ENCODE measurements around the gene FAAP20.

The FAAP20 gene

DNA sequence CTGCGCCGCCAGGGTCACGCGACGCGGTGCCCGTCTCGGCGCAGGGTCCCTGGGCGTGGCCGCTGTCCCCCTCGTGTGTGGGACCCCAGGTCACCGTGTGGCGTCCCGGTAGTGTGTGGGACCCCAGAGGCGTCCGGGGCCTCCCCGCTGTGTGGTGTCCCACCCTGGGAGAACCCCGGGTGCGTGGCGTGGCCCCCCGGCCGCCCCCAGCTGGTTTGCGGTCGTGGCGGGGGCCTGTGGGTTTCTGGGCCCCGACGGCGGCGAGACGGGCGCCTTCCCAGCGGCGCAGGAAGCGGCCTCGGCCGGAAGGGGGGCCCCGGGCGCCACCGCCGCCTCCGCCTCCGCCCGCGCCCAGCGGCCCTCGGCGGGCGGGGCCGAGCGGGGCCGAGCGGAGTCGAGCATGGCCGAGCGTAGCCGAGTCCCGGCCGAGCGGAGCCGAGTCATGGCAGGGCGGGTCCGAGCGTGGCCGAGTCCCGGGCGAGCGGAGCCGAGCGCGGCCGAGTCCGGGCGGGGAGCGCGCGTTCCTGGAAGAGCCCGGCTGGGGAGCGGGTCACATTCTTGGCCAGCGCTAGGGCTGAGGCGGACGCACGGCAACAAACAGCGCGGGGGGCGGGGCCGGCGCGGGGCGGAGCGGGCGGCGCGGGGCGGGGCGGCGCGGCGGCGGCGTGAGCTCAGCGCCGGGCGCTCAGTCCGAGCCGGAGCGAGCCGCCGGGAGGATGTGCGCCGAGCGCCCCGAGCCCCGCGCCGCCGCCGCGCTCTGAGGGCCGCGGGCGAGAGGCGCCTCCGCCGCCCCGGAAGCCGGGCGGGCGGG is 33.0 kb upstream of the FAAP20 start:
- Histone ChIP-seq H3K27ac (ENCODE audit: low read length) (no peak overlapping the region), H3K9me3 (ENCODE audit: insufficient read depth, low read length, severe bottlenecking) (no peaks in the 10 kb centered on the region), H3K4me1 (ENCODE audit: insufficient read depth, low read length) (peaks cover 41% of the 10 kb centered on the region), H3K79me2 (ENCODE audit: insufficient read depth, low read length) (peaks cover 40% of the 10 kb centered on the region), H3K36me3 (ENCODE audit: insufficient read depth, low read length) (peaks cover 18% of the 10 kb centered on the region; the same call in 1 of the 2 replicates), H4K20me1 (ENCODE audit: insufficient read depth, low read length) (peaks cover 54% of the 10 kb centered on the region), H3K9ac (ENCODE audit: low read depth, low read length) (peak overlapping the region; percentile 37; the same call in 1 of the 2 replicates), H2AFZ (ENCODE audit: low read depth, low read length) (no peak overlapping the region), H3K4me2 (ENCODE audit: insufficient read depth, low read length) (peak overlapping the region; percentile 63), H3K4me3 (ENCODE audit: low read depth in 1 of 2, low read length in 2 of 2) (peak overlapping the region in 1 of 2 experiments; percentile 49; a peak in 2 of 4 replicates), H3K27me3 (ENCODE audit: insufficient read depth, low read length, poor library complexity) (peaks cover 7% of the 10 kb centered on the region)
- TF ChIP-seq, protein P1, sequence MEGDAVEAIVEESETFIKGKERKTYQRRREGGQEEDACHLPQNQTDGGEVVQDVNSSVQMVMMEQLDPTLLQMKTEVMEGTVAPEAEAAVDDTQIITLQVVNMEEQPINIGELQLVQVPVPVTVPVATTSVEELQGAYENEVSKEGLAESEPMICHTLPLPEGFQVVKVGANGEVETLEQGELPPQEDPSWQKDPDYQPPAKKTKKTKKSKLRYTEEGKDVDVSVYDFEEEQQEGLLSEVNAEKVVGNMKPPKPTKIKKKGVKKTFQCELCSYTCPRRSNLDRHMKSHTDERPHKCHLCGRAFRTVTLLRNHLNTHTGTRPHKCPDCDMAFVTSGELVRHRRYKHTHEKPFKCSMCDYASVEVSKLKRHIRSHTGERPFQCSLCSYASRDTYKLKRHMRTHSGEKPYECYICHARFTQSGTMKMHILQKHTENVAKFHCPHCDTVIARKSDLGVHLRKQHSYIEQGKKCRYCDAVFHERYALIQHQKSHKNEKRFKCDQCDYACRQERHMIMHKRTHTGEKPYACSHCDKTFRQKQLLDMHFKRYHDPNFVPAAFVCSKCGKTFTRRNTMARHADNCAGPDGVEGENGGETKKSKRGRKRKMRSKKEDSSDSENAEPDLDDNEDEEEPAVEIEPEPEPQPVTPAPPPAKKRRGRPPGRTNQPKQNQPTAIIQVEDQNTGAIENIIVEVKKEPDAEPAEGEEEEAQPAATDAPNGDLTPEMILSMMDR (IDR thresholded peaks at IDR 0.05; ENCODE audit: borderline replicate concordance, extremely low read depth, low read length, poor library complexity, severe bottlenecking): peak; percentile 19
- no peak for TF ChIP-seq EZH2 (IDR thresholded peaks at IDR 0.05; ENCODE audit: borderline replicate concordance, low read depth, low read length, severe bottlenecking)
- DNase-seq: peak; percentile 92
- peak; percentile 95 for ATAC-seq (ENCODE audit: insufficient read depth, low read depth)

DNA sequence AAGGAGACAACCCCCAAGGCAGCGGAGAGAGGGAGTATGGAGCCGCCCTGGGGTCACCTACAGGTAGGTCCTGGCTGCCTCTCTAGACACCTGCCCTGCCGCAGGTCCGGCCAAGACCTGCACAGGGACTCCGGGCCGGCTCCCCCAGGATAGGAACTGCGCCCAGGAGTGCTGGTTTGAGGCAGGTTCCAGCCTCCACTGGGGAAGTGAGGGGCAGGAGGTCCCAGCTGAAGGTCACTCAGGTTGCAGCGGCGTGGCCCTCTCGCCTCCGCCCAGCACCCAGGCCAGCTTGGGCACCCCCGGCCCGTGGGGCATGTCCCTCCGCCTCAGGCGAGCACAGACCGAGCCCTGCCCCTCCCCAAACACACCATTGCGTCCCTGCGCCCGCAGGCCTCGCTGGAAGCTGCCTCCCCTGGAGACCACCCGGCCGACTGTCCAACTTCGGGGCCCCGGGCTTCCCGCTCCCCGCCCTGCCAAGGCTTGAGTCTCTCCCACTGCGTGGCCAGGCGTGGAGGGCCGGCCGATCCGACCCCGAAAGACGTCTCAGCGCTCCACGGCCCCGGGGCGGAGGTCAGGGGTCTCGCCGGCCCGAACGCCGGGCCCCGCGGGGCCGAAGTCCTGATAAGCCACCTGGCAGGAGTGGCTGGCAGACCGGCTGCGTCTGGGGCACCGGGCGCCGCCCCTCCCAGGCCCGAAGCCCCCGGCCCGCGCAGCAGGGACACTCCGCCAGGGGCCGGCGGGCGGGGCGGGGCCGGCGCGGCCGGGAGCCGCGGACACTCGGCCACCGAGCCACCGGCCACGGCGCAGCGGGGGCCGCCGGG is 32.2 kb upstream of the FAAP20 start:
- Histone ChIP-seq H3K9ac (ENCODE audit: low read depth, low read length) (no peak overlapping the region; the same call in 1 of the 2 replicates), H3K27ac (ENCODE audit: low read length) (no peak overlapping the region), H3K36me3 (ENCODE audit: insufficient read depth, low read length) (peaks cover 16% of the 10 kb centered on the region; the same call in 1 of the 2 replicates), H3K4me3 (ENCODE audit: low read depth in 1 of 2, low read length in 2 of 2) (peak overlapping the region in 1 of 2 experiments; percentile 49; a peak in 1 of 4 replicates), H3K4me2 (ENCODE audit: insufficient read depth, low read length) (peak overlapping the region; percentile 63), H3K9me3 (ENCODE audit: insufficient read depth, low read length, severe bottlenecking) (no peaks in the 10 kb centered on the region), H4K20me1 (ENCODE audit: insufficient read depth, low read length) (peaks cover 46% of the 10 kb centered on the region), H2AFZ (ENCODE audit: low read depth, low read length) (no peak overlapping the region), H3K4me1 (ENCODE audit: insufficient read depth, low read length) (peaks cover 33% of the 10 kb centered on the region), H3K27me3 (ENCODE audit: insufficient read depth, low read length, poor library complexity) (peaks cover 7% of the 10 kb centered on the region), H3K79me2 (ENCODE audit: insufficient read depth, low read length) (peaks cover 31% of the 10 kb centered on the region)
- DNase-seq (no peak), ATAC-seq (ENCODE audit: insufficient read depth, low read depth) (no peak)
- TF ChIP-seq EZH2 (IDR thresholded peaks at IDR 0.05; ENCODE audit: borderline replicate concordance, low read depth, low read length, severe bottlenecking): no peak
- TF ChIP-seq, protein P1 (IDR thresholded peaks at IDR 0.05; ENCODE audit: borderline replicate concordance, extremely low read depth, low read length, poor library complexity, severe bottlenecking): no peak

DNA sequence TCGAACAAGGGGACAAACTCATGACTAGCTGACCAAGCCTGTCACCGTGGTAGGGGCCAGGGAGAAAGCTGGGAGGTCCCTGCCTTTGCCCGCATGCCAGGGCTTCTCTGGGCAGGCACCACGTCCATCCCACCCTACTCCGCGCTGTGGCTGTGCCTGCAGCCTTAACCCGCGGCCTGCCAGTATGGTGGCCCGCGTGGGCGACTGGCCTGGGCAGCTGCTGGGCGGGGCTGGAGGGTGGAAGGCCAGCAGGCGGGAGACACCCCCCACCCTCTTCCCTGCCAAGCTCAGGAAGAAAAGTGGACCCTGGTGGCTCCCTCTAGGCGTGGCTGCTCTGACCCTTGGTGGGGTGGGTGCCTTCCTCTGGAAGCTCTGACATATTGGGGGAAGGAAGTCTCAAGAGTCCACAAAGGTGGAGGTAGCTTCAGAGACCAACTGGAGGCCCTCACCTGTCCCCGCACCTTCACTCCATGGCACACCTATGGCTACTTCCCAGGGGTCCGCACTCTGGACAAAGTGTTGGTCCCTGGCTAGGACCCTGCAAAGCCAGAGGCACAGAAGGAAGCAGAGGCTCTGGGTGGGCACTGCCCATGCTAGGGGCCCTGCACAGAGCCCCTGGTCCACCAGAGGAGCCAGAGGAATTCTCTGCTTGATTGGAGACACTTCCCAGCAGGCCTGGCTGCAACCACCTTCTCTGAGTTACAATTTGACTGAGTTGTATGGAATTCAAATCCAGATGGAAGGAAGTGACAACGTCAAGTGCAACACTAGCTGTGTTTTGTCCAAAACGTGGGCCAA is 30.3 kb upstream of the FAAP20 start:
- DNase-seq (no peak), ATAC-seq (ENCODE audit: insufficient read depth, low read depth) (no peak)
- Histone ChIP-seq H3K36me3 (ENCODE audit: insufficient read depth, low read length) (peaks cover 11% of the 10 kb centered on the region; the same call in 1 of the 2 replicates), H2AFZ (ENCODE audit: low read depth, low read length) (no peak overlapping the region), H3K4me3 (ENCODE audit: low read depth in 1 of 2, low read length in 2 of 2) (no peak overlapping the region), H3K27me3 (ENCODE audit: insufficient read depth, low read length, poor library complexity) (peaks cover 7% of the 10 kb centered on the region), H3K4me2 (ENCODE audit: insufficient read depth, low read length) (no peak overlapping the region), H3K9ac (ENCODE audit: low read depth, low read length) (no peak overlapping the region), H3K9me3 (ENCODE audit: insufficient read depth, low read length, severe bottlenecking) (no peaks in the 10 kb centered on the region), H3K27ac (ENCODE audit: low read length) (no peak overlapping the region), H3K79me2 (ENCODE audit: insufficient read depth, low read length) (peaks cover 12% of the 10 kb centered on the region), H4K20me1 (ENCODE audit: insufficient read depth, low read length) (peaks cover 27% of the 10 kb centered on the region), H3K4me1 (ENCODE audit: insufficient read depth, low read length) (peaks cover 14% of the 10 kb centered on the region)
- TF ChIP-seq, protein P1 (IDR thresholded peaks at IDR 0.05; ENCODE audit: borderline replicate concordance, extremely low read depth, low read length, poor library complexity, severe bottlenecking): no peak
- TF ChIP-seq EZH2 (IDR thresholded peaks at IDR 0.05; ENCODE audit: borderline replicate concordance, low read depth, low read length, severe bottlenecking): no peak

Measured in DND-41 (cell line).